GM10266 (cell line): ENCODE results near the gene LIN54.
"Not testable (repeated sequence)": the region's sequence is repeated elsewhere in the genome, so short reads cannot be mapped to it uniquely, and the experiment has no call there.

Source experiments
- DNase-seq: peaks from one replicate; pipeline ENCODE4 v3.0.0; 2012; ENCODE audit errors: extremely low spot score
- TF ChIP-seq, protein P1 (sequence below): IDR thresholded peaks from 2 replicates; pipeline ENCODE4 v1.5.1; 2012; ENCODE audit warnings: mild to moderate bottlenecking, low read depth; ENCODE audit not compliant: control insufficient read depth, insufficient read depth; ENCODE audit errors: missing control alignments

Gene LIN54

DNA sequence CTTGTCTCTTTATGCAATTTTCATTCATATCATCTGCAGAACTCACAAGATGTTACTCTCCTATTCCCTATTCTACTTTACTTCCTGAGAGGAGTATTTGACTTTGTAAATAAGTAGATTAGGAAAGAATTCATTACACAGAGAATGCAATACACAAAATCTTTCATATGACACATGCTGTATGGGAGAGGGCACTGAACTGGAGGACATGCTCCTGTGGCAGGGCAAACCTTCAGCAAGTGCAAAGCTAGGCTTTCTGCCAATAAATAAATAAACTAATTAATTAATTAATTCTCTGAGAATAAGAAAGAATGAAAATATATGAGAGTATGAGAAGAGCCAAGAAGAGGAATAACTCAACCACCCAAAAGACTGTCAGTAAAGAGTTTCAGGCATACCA is 76.2 kb downstream of the LIN54 start:
- no peak for DNase-seq
- TF ChIP-seq, protein P1, sequence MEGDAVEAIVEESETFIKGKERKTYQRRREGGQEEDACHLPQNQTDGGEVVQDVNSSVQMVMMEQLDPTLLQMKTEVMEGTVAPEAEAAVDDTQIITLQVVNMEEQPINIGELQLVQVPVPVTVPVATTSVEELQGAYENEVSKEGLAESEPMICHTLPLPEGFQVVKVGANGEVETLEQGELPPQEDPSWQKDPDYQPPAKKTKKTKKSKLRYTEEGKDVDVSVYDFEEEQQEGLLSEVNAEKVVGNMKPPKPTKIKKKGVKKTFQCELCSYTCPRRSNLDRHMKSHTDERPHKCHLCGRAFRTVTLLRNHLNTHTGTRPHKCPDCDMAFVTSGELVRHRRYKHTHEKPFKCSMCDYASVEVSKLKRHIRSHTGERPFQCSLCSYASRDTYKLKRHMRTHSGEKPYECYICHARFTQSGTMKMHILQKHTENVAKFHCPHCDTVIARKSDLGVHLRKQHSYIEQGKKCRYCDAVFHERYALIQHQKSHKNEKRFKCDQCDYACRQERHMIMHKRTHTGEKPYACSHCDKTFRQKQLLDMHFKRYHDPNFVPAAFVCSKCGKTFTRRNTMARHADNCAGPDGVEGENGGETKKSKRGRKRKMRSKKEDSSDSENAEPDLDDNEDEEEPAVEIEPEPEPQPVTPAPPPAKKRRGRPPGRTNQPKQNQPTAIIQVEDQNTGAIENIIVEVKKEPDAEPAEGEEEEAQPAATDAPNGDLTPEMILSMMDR: no peak

DNA sequence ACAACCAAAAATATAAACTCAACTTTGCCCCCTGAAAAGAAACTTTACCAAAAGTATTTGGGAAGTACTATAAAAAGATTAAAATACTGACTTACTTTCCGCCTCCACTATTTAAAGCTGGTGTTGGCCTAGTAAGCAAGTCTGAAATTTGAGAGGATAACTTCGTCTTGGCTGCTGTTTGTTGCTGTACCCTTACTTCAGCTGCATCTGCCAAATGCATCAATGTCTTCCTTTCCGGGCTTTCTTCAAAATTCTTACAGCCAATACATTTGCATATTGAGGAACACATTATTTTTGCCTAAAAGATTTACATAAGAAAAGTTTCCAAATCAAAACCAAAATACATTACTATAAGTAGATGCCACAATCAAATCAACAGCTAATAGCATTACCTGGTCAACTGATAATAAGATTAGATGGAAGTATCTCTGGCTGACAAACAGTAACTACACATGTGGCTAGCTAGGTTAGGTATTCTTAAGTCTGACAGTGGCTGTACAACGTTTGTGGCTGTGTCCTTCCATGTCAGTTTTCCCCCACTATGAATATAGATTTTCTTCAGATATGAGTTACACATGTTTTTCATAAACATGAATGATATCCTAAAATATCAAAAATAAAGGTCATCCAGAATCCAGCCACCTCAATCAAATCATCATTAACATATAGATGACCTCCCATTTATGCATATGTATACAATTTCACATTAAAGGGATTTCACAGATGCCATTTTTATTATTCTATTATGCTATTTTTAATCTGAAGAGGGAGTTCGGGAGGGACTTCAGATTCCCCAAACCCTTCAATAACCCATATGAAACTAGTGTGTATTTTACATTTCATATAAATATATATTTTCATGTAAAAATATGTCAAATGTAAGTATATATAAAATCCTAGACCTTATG is 79.5 kb downstream of the LIN54 start:
- TF ChIP-seq, protein P1: no peak
- DNase-seq: no peak

DNA sequence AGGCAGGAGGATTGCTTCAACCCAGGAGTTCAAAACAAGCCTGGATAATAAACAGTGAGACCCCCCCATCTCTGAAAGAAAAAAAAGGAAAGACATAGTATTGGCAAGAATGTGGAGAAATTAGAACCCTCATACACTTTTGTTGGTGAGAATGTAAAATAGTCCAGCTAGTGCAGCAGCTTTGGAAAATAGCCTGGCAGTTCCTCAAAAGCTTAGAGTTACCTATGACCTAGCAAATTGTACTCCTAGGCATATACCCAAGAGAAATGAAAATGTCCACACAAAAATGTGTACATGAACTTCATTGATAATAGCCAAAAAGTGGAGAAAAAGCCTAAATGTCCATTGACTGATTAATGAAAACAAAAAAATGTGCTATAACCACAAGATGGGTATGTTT is 88.8 kb downstream of the LIN54 start:
- TF ChIP-seq, protein P1: no peak
- DNase-seq: no peak

DNA sequence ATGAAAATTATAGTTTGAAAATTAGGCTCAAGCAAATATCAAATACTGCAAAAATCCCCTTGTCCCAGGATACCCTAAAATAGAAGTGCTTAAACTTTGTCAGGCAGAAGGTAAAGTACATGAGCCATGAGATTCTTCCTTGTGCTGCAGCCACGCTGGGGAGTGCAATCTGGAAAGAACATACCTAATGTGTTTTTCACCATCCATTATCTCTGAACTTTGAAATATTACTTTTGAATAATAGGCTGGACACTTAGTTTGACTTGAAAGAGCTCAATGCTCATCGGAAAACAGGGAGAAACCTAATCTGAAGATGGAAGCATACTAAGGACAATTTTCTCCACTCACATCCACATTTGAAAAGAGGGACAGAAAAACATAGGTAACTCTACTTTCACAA is 91.2 kb downstream of the LIN54 start:
- TF ChIP-seq, protein P1: no peak

DNA sequence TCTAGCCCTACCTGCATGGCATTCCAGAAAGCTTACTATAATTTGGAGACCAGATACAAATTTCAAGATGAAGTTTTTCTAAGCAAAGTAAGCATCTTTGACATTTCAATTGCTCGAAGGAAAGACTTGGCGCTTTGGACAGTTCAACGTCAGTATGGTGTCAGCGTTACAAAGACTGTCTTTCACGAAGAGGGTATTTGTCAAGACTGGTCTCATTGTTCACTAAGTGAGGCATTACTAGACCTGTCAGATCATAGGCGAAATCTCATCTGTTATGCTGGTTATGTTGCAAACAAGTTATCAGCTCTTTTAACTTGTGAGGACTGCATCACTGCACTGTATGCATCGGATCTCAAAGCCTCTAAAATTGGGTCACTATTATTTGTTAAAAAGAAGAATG is 92.5 kb downstream of the LIN54 start:
- no peak for DNase-seq
- TF ChIP-seq, protein P1: no peak

More for the DNA sequence above, 91.2 kb downstream of the LIN54 start:
- no peak for DNase-seq

DNA sequence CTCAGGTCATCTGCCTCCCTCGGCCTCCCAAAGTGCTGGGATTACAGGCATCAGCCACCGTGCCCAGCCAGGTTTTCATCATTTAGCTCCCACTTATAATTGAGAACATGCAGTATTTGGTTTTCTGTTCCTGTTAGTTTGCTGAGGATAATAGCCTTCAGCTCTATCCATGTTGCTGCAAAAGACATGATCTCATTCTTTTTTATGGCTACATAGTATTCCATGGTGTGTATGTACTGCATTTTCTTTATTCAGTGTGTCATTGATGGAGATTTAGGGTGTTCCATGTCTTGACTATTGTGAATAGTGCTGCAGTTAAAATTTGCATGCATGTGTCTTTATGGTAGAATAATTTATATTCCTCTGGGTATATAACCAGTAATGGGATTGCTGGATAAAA is 96.7 kb downstream of the LIN54 start:
- DNase-seq: not testable (repeated sequence)

DNA sequence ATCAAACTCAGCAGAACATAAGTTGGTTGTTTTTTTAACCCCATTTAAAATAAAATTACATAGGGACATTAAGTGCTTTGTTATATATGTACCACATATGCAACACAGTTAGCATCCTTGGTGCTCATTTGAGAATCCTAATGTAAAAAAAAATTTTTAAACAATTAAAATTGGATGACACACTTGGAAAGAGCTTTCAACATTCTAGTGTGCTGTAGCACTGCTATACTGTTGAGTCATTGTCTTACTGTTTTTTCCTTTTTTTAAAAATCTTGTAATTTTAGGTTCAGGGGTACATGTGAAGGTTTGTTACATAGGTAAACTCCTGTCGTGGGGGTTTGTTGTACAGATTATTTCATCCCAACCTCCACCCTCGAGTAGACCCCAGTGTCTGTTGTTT is 97.3 kb downstream of the LIN54 start:
- DNase-seq: no peak
- TF ChIP-seq, protein P1: no peak
